ENCODE data around the gene ANKRD23.

The ANKRD23 gene

DNA sequence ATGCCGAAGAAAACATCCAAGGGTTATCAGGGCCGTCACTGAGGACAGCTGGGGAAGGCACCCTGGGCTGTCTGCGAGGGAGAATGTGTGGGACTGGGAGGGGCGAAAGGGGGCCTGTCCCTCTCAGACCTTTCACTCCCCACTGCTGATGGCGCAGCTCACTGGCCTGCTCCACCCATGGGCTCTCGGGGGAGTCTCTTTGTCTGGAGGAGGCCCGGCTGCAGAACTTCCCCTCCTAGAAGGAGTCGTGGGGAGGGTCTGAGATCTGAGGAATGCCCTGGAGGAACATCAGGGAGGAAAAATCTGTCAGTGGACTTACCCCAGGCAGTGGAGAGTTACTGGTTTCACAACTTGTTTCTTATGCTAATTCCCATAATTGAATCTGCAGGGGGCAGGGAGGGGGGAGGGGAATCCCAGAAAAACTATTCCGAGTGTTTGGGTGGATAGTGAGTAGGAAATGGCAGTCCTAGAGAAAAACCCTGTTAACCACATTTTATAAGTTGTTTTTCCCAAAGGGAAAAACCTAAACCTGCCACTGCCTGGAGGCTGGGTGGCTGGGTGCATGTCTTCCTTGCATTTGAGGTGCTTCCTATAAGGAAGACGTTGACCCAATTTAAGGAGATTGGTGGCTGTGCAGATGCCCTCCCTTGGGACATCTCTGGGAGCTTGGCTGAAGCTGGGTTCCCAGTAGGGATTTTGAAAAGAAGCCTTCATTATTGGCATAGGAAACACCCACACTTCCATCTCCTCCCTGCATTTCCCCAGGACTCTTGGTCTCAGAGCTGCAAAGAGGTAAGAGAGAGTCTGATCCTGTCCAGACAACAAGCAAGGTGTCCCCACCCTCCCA, 37.8 kb upstream of the ANKRD23 start:
- peak; percentile 81 to 90 for DNase-seq (ENCODE audit: low spot score in 2 of 2)
- in situ Hi-C loops (cut with MboI; ENCODE audit: low sequenced_read_pairs) = no loop called here
- Histone ChIP-seq H3K36me3 (replicated peaks) (no peaks in the 10 kb centered on the region), H3K27me3 (ENCODE audit: low read depth) (no peaks in the 10 kb centered on the region), H3K9me3 (no peaks in the 10 kb centered on the region), H3K4me3 (no peak overlapping the region), H3K4me1 (peaks cover 17% of the 10 kb centered on the region)

GRCh38 chr2:96880891-96881273, 37.1 kb upstream of the ANKRD23 start:
- Histone ChIP-seq H3K9me3 (no peaks in the 10 kb centered on the region), H3K27me3 (ENCODE audit: low read depth) (no peaks in the 10 kb centered on the region), H3K4me3 (no peak overlapping the region), H3K4me1 (peaks cover 17% of the 10 kb centered on the region), H3K36me3 (replicated peaks) (no peaks in the 10 kb centered on the region)
- in situ Hi-C loops (cut with MboI; ENCODE audit: low sequenced_read_pairs) = no loop called here
- no peak for DNase-seq (ENCODE audit: low spot score in 2 of 2)

GRCh38 chr2:96879545-96880040, 35.8 kb upstream of the ANKRD23 start:
- Histone ChIP-seq H3K9me3 (no peaks in the 10 kb centered on the region), H3K4me1 (peaks cover 17% of the 10 kb centered on the region), H3K36me3 (replicated peaks) (no peaks in the 10 kb centered on the region), H3K4me3 (no peak overlapping the region), H3K27me3 (ENCODE audit: low read depth) (no peaks in the 10 kb centered on the region)
- DNase-seq (ENCODE audit: low spot score in 2 of 2) = no peak
- in situ Hi-C loops (cut with MboI; ENCODE audit: low sequenced_read_pairs) = no loop called here

DNA sequence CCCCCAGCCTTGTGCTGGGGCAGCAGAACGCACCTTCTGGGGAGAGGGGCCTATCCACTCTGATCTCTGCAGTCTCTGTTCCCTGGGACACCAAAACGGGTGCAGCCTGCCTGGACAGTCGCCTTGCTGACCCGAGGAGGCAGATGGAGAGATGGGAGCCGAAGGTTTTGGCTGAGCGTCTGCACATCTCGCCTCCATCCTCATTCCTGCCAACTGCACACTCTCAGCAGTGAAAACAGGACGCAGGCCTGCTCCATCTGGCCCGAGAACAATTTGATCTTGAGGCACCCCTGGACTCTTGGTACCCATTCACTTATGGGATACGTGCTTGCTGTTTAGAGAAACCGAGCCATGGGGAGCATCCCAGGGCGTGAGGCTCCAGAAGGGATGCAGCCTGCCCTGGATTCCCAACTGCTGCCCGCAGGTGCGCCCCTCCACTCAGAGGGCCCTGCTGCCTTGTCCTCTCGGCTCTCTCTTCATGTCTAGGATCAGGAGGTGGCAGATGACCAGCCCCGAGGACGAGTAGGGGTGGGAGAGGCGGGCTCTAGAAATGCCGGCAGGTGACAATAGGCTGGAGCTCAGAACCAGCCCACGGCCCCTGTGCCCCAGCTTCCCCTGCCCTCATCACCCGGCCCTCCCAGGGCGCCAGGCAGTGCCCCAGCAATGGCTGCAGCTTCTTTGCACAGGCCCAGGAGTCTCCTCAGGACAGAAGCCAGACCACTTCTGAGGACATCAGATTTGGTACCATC, 35.1 kb upstream of the ANKRD23 start:
- H3K36me3 ChIP-seq (replicated peaks) = no peaks in the 10 kb centered on the region
- peaks cover 17% of the 10 kb centered on the region for H3K4me1 ChIP-seq
- DNase-seq (ENCODE audit: low spot score in 2 of 2) = no peak
- H3K27me3 ChIP-seq (ENCODE audit: low read depth) = no peaks in the 10 kb centered on the region
- no peaks in the 10 kb centered on the region for H3K9me3 ChIP-seq
- in situ Hi-C loops (cut with MboI; ENCODE audit: low sequenced_read_pairs) = no loop called here
- H3K4me3 ChIP-seq = no peak overlapping the region

DNA sequence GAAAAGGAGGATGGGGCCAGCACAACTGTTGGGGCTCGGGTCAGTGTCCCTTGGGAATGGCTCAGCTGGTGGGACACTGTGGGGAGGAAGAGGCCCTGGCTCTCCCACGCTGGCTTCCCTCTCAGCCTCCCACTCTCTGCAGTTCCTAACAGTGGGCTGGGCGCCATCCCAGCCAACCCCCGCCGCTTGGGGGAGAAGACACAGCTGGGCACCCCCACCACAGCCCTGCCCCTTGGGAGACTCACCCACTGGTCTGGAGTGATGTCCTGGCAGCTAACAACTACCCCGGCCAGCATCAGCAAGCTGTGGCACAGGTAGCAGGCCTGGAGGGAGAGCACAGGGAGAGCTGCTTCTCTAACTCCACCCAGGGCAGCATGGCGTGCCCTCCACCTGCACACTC, 34.4 kb upstream of the ANKRD23 start:
- H3K36me3 ChIP-seq (replicated peaks) = no peaks in the 10 kb centered on the region
- H3K4me3 ChIP-seq = no peak overlapping the region
- in situ Hi-C loops (cut with MboI; ENCODE audit: low sequenced_read_pairs) = no loop called here
- H3K9me3 ChIP-seq = no peaks in the 10 kb centered on the region
- H3K4me1 ChIP-seq = peaks cover 17% of the 10 kb centered on the region
- no peaks in the 10 kb centered on the region for H3K27me3 ChIP-seq (ENCODE audit: low read depth)
- DNase-seq (ENCODE audit: low spot score in 2 of 2) = no peak

- no peak for DNase-seq (ENCODE audit: low spot score in 2 of 2)
- no peaks in the 10 kb centered on the region for H3K36me3 ChIP-seq (replicated peaks)
- H3K9me3 ChIP-seq = no peaks in the 10 kb centered on the region
- no peak overlapping the region for H3K4me3 ChIP-seq
- in situ Hi-C loops (cut with MboI; ENCODE audit: low sequenced_read_pairs) = no loop called here
- H3K4me1 ChIP-seq = peaks cover 17% of the 10 kb centered on the region
- no peaks in the 10 kb centered on the region for H3K27me3 ChIP-seq (ENCODE audit: low read depth)
These were observed 33.8 kb upstream of the ANKRD23 start for GRCh38 chr2:96877631-96878092.

DNA sequence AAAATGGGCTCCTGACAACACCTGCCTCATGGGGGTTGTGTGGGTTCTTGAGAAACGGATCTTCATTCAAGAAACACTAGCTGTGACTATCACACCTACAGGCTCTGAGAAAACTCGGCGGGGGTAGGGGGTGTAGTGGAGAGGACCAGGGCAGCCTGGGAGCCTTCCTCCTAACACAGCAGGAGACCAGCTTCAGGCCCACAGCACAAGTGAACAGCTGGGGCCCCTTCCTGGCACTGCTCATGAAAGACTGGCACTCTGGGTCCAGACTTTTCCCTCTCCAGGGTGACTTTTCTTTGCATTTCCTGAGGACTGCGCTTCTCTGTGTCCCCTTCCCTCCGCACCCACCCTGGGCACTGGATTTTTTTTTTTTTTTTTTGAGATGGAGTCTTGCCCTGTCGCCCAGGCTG, 33.2 kb upstream of the ANKRD23 start:
- no peaks in the 10 kb centered on the region for H3K9me3 ChIP-seq
- no peaks in the 10 kb centered on the region for H3K36me3 ChIP-seq (replicated peaks)
- H3K4me1 ChIP-seq = peaks cover 13% of the 10 kb centered on the region
- DNase-seq (ENCODE audit: low spot score in 2 of 2) = no peak
- no peak overlapping the region for H3K4me3 ChIP-seq
- in situ Hi-C loops (cut with MboI; ENCODE audit: low sequenced_read_pairs) = no loop called here
- no peaks in the 10 kb centered on the region for H3K27me3 ChIP-seq (ENCODE audit: low read depth)

DNA sequence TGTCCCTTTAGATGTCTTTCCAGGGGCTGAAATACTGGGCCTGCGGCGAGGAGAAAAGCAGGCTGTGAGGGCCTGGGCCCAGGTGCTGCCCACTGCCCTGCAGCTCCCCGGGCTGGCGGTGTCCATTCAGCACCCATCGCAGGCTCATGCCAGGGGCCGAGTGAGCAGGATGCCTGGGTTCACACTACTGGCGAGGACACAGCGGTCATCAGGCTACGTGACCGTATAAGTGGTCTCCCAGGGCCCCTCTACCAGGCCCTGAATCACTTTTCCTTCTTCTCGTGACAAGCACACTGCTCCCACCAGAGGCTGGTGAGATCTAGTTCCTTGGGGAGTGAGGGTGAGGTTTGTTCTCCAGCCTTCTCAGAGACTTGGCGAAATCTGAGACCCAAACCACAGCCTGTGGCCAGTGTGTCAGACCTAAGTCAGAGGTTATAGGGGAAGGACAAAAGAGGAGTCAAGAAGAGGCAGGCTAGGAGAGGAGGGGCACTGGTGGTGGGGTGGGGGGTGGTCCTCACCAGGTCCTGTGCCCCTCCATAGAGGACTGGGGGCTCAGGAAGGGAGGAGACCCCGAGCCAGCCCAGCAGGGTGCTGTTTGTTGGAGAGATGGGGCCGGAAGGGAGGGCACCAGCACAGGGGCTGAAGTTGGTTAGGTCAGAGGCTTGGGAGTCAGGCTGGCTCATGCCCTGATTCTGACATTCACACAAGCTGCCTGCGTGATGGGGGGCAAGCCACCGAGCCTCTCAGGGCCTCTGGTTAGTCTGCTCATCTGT, 32.6 kb upstream of the ANKRD23 start:
- Histone ChIP-seq H3K9me3 (no peaks in the 10 kb centered on the region), H3K4me1 (peaks cover 7% of the 10 kb centered on the region), H3K27me3 (ENCODE audit: low read depth) (no peaks in the 10 kb centered on the region), H3K4me3 (no peak overlapping the region), H3K36me3 (replicated peaks) (no peaks in the 10 kb centered on the region)
- DNase-seq (ENCODE audit: low spot score in 2 of 2) = no peak
- in situ Hi-C loops (cut with MboI; ENCODE audit: low sequenced_read_pairs) = no loop called here

DNA sequence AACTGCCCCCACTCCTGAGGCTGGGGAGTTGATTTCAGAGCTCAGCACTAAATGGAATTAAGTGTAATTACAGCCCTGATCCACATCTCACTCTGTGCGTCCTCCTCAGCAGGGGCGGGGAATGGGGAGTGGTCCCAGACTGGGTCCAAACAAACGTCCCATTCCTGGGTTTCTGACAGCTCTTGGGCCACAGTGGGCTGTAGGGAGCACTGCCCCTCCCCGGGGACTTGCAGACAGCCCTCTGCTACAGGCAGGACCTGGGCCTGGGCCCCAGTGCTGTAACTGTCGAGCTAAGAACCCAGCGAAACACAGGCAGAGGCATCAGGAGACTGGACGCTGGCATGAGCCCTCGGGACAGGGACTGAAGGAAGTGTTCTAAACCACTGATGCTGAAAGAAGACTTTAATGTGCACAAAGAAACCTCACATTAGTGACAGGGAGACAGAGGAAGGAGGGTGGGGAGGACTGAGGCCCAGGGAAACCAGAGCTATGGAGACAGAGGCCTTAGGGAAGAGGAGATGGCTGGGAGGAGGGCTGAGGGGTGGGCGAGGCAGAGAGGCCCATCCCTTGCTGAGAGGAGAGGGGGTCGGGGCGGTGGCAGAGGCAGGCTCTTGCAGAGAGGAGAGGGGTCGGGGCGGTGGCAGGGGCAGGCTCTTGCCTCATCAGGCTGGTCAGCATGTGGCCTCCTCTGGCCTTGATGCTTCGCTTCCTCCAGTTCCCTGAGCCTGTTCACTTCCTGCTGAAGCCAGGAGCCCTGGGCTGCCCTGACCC, 31.9 kb upstream of the ANKRD23 start:
- H3K27me3 ChIP-seq (ENCODE audit: low read depth) = no peaks in the 10 kb centered on the region
- H3K4me3 ChIP-seq = no peak overlapping the region
- peaks cover 6% of the 10 kb centered on the region for H3K4me1 ChIP-seq
- DNase-seq (ENCODE audit: low spot score in 2 of 2) = peak in 1 of 2 experiments; percentile 38
- in situ Hi-C loops (cut with MboI; ENCODE audit: low sequenced_read_pairs) = no loop called here
- H3K9me3 ChIP-seq = no peaks in the 10 kb centered on the region
- no peaks in the 10 kb centered on the region for H3K36me3 ChIP-seq (replicated peaks)

DNA sequence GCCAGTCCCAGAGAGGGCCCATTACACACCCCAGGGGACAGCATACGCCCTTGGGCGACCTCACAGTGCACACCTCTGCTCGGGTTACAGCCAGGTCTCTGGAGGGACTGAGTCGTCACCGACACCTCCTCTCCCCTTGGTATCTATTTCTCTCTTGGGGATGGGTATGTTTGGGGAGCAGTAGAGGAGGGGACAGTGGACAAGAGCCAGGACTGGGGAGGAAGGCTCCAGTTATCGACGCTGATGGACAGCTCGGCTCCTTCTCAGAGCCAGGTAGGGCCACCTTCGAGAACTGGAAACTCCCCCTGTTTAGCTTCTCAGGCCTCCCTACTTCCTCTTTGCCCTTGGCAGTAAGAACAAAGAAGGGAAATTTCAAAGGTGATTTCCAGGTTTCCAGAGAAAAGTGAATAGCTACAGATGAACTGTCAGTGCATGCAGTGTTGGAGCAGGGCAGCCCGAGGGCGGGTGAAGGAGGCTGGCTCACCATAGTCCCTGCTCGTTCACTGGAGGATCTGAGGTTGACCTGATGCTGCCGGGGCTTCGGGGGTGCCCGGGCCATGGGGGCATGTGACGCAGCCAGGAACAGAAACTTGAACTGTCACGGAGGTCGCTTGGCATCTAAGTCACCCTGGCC, 30.5 kb upstream of the ANKRD23 start:
- no peak for DNase-seq (ENCODE audit: low spot score in 2 of 2)
- in situ Hi-C loops (cut with MboI; ENCODE audit: low sequenced_read_pairs) = loop anchor here (25.0 kb wide), 1 partner anchor 238 kb away; the partner anchor contains the start of gene ANKRD36

GRCh38 chr2:96873651-96874096, 29.9 kb upstream of the ANKRD23 start:
- Histone ChIP-seq H3K4me3 (no peak overlapping the region), H3K9me3 (no peaks in the 10 kb centered on the region), H3K36me3 (replicated peaks) (no peaks in the 10 kb centered on the region), H3K4me1 (peaks cover 10% of the 10 kb centered on the region), H3K27me3 (ENCODE audit: low read depth) (no peaks in the 10 kb centered on the region)
- in situ Hi-C loops (cut with MboI; ENCODE audit: low sequenced_read_pairs) = loop anchor here (25.0 kb wide), 1 partner anchor 239 kb away; the partner anchor contains the start of gene ANKRD36
- no peak for DNase-seq (ENCODE audit: low spot score in 2 of 2)

More for the DNA sequence above, 30.5 kb upstream of the ANKRD23 start:
- H3K27me3 ChIP-seq (ENCODE audit: low read depth) = no peaks in the 10 kb centered on the region
- no peaks in the 10 kb centered on the region for H3K9me3 ChIP-seq
- no peak overlapping the region for H3K4me3 ChIP-seq
- peaks cover 10% of the 10 kb centered on the region for H3K4me1 ChIP-seq
- H3K36me3 ChIP-seq (replicated peaks) = no peaks in the 10 kb centered on the region

- Histone ChIP-seq H3K27me3 (ENCODE audit: low read depth) (no peaks in the 10 kb centered on the region), H3K36me3 (replicated peaks) (no peaks in the 10 kb centered on the region; the same call in 1 of the 2 replicates), H3K4me1 (peaks cover 10% of the 10 kb centered on the region), H3K9me3 (no peaks in the 10 kb centered on the region), H3K4me3 (no peak overlapping the region)
- in situ Hi-C loops (cut with MboI; ENCODE audit: low sequenced_read_pairs) = loop anchor here (25.0 kb wide), 1 partner anchor 240 kb away; the partner anchor contains the start of gene ANKRD36
- DNase-seq (ENCODE audit: low spot score in 2 of 2) = no peak
These were observed 28.9 kb upstream of the ANKRD23 start for GRCh38 chr2:96872591-96873349.

Data from HAP-1 (cell line).